Central memory CD4-positive, alpha-beta T cell (primary cell): Measurements from ENCODE around the gene RGS5.

Experiments
- DNase-seq: peaks from one replicate; pipeline ENCODE4 v3.0.0; 2022

The RGS5 gene

DNA sequence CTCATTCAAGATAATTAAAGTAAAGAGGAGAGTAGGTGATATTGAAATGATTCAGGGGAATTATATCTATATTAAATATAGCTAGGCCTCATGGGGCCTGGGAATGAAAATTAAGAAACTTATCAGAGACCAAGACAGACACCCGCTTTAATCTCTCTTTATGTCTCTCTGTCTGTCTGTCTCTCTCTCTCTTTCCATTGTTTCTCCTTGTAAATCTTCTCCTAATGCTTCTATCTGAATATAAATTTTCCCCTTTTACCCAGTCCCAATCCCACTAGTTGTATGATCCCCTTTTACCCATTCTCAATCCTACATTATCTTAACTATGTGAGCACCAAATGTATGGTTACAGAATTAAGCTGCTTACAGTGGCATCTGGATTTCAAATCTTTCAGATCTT lies 61.2 kb downstream of the RGS5 start:
- DNase-seq = no peak

DNA sequence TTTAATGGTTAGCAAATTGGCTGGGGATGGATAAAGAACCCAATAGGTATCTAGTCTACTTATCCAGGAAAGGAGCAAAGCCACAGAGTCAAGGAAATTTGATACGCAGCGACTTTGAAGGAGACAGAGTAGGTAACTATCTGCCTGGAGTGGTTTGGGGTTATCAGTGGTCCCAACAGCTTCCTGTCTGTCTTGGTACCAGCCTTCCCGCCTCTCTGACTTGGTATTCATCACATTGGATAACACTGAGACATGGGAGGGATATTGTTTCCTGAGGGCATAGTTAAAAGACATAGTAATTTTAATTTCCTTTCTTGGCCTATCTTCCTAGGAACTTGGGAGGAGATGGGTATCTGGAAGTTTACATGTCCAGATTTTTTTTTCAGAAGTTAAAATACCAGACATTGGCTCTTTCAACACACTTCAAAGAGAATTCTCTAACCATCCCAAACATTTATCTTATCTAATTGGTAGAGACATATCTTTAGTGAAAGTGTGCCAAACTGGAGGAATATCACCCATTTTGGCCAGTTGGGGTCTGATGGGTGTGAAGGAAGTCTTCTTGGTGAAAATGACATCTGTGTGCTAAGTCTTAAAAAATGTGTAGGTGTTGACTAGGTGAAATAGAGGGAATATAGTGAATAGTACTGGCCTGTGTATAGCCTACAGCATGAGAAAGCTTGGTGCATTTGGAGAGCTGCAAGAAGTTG lies 65.0 kb downstream of the RGS5 start:
- no peak for DNase-seq

DNA sequence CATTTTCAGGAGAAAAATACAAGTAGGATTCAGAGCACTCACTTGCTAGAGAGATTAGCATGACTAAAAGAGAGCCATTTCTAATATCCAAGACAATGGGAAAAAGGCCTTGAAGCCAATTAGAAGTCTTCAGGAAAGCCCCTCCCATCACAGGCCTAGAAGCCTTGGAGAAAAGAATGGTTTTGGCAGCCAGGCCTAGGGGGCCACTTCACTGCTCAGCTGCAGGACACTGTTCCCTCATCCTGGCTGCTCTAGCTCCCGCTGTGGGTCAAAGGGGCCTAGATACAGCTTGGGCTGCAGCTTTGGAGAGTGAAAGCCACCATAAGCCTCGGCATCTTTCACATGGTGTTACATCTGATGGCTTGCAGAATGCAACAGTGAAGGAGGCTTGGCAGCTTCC lies 70.7 kb downstream of the RGS5 start:
- DNase-seq = no peak

DNA sequence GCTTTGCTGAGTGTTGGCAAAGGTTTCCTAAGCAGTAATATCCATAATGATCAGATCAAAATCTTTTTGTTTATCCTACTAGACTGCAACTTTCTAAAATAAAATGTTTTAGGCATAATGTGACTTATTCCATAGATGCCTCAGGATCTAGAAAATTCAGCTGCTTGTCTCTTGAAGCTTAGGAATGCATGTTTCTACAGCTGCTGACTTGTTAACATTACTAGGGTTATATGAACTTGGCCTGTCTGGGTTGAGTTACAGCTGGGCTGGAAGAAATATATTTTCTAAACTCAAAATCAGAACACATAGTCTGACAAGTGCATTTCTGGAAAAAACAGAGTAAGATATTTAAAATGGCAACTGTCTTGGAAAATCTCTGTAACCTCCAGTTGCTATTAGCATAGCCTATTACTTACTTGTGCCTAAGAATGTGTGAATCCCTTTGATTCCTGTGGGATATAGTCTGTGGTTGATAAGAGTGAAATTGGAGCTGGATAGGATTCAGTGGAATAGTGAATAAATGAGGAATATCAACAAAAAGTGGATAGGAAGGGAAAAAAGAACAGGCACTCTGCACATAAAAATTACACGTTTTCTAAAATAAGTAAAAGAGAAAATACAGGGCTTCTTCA lies 72.4 kb downstream of the RGS5 start:
- no peak for DNase-seq

DNA sequence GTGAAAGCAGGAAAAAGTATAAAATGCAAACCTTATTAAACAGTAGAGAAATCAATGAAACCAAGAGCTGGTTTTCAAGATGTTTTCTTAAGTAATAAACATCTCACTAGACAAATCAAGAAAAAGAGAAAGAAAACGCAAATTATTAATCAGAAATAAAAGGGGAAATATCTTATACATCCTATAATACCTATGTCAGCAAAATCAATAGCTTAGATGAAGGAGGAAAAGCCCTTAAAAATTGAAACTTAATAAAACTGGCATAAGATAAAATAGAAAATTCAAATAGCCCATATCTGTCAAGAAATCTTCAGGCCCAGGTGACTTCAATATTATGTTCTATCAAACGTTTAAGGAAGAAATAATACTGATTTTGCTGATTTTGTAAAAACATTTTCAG lies 74.4 kb downstream of the RGS5 start:
- no peak for DNase-seq

DNA sequence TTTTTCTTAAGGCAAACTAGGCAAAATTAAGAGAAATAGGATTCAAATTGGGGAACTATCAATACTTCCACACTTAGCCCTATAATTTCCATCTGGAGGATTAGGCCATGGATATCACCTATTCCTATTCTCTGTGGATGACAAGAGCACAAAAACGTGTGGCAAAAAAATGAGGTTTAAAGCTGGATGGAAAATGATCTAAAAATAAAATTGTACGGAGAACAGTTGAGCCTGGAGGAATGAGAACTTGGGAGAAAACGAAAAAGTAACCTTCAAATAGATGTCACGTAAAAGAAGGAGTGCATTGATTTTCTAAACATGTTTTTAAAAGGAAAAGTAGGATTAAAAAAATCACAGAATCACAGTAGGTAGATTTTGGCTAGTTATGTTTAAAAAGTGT lies 77.9 kb downstream of the RGS5 start:
- no peak for DNase-seq

DNA sequence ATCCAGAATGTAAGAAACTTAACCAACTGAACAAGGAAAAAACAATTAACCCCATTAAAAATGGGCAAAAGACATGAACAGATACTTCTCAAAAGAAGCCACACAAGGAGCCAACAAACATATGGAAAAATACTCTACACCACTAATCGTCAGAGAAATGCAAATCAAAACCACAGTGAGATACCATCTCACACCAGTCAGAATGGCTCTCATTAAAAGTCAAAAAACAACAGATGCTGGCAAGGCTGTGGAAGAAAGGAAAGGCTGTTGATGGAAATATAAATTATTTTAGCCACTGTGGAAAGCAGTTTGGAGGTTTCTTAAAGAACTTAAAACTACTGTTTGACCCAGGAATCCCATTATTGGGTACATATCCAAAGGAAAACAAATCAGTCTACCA lies 82.3 kb downstream of the RGS5 start:
- DNase-seq = no peak

DNA sequence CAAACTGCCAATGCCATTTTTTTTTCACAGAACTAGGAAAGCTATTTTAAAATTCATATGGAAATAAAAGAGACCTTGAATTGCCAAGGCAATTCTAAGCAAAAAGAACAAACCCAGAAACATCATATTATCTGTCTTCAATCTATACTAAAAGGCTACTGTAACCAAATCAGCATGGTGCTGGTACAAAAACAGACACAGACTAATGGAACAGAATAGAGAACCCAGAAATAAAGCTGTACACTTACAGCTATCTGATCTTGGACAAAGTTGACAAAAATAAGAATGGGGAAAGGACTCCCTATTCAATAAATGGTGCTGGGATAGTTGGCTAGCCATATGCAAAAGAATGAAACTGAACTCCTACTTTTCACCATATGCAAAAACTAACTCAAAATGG lies 83.0 kb downstream of the RGS5 start:
- DNase-seq = no peak

DNA sequence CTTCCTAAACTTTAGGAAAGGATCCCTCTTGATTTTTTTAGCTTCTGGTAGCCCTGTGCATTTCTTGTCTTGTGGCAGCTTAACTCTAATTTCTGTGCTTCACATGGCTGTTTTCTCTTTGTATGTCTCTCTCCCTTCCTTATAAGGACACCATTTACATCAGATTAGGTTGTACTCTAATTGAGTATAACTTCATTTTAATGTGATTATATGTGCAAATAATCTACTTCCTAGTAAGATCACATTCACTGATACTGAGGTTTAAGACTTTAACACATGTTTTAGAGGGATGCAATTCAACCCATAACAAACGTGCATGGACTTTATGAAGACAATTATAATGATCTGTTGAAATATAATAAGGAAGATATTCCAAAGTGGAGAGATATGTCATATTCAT lies 86.8 kb downstream of the RGS5 start:
- no peak for DNase-seq

DNA sequence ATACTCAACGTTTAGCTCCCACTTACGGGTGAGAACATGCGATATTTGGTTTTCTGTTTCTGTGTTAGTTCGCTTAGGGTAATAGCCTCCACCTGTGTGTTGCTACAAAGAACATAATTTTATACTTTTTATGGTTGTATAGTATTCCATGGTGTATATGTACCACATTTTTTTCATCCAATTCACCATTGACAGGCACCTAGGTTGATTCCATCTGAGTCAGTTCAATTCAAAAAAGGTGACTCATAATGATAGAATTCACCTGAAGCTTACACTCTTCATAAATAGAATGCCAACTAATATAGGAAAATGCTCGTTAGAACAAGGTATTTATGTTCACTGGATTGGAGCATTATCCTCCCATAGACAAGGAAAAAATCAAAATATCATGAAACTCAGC lies 95.1 kb downstream of the RGS5 start:
- DNase-seq = no peak

DNA sequence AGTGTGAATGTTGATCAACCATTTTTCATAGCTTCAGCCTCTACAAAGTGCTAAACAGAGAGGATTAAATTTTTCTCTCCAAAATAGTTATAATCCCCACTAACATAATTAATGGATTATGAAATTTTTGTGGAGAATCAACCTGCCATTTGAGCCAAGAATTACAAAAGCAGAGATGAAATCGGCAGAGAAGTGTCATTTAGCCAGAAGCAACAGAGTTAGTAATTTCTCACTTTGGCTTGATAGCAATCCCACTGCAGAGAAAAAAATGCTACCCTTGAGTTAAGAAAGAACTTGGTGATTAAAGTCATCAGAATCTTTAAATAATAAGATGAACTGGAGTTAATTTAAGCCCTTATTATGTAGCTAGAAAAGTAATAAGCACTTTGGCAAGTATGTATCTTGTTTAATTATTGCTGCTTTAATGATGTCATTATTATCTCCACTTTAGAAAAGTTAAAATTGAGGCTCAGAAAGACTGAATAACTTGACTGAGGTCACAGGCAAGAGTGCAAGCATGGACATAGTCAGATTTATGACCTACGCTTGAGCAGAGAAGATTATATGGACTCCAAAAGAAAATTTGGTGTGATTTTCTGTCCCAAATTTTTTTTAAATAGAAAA lies 96.2 kb downstream of the RGS5 start:
- DNase-seq = no peak

DNA sequence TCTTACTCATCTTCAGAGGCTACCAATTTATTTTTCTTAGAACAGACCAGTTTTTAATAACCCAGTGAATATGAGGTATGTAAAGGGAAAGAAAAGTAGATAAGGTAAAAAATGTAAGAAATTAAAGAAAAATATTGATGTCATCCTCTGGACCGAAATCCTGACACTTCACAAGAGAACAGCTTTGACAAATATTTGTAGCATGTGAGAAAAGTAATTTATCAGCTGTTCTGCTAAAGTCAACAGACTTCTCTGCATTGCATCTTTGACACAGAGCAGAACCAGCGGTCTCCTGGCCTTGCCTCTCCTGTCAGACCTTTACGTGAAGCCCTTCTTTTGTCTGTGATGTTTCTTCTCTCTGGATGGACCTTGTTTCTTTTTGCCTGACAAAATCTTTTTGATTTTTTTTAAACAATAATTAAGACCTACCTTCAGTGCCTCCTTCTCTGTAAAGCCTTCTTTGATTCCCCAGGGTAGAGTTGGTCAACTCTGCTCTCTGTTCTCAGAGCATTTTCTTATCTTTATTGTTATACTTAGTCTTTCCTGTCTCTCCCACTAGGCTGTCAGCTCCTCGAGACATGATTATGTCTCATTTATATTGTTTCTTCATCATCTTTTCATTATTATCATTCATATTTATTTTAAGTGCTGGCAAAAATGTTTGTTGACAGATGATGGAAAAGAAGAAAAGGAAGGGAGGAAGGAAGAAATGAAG lies 98.2 kb downstream of the RGS5 start:
- no peak for DNase-seq

DNA sequence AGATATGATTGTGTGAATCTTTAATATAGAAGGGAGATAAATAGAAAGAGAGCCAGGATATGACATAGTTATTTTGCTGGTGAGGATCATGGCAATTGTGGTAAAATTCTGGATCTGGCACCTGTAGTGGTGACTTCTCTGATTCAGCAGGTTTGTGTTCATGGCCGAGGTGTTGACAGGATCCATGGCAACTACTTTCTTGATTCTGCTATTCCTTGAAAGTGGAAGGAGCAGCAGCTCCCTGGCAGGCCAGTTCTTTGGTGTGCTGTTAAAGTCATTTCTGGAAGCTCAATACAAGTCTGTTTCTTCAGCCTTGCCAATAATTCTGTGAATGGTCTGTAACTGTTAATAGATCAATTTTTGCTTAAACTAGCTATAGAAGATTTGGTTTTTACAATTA lies 100.1 kb downstream of the RGS5 start:
- no peak for DNase-seq

DNA sequence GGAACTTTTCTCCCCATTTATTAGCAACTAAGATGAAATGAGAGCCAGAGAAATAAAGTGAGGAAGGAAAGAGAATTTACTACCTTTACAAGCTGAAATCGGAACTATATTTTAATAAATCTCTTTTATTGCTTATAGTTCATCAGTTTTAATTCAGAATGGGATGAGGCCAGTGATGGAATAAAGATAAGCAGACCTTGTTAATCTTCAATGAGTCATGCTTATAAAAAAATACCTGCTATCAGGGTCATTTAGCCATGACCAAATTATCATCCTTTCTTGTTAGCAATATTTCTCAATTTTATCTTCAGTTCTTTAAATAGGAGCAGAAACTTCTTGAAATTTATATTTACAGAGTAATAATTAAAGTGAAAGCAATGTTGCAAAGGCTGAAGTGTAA lies 107.5 kb downstream of the RGS5 start:
- DNase-seq = no peak

DNA sequence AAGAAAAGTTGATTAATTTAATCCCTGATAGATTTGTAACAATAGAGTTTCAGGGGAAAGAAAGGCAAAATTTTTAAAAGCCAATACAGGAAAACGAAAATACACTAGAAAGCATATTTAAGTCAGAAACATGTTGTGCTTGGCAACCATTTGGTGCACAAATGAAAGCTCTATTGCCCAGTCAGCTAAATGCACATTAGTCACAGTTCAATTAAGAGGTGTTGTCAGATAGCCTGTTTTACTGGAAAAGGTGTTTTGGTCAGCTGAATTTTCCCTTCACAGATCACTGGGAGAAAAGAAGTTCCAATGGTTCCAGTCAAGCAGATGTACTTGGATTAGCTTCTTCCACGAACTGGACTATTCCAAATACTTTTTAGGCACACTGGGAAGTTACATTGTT lies 108.1 kb downstream of the RGS5 start:
- DNase-seq = no peak

DNA sequence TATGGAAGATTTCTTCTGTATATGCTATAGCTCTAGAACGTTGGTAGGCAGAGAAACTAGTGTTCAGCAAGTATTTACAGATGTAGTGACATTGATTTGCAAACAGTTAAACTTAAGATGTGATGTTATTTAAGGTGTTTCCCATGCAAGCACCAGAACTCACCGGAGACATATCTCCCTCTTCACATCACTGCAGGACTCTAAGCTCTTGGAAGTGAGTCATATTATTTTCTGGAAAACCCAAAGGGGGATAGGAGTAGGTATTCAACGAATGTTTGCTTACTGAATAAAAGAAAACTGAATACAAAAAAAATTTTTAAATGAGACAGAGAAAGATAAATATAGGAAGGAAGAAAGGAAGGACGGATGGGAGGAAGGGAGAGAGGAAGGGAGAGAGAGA lies 108.5 kb downstream of the RGS5 start:
- DNase-seq = no peak

DNA sequence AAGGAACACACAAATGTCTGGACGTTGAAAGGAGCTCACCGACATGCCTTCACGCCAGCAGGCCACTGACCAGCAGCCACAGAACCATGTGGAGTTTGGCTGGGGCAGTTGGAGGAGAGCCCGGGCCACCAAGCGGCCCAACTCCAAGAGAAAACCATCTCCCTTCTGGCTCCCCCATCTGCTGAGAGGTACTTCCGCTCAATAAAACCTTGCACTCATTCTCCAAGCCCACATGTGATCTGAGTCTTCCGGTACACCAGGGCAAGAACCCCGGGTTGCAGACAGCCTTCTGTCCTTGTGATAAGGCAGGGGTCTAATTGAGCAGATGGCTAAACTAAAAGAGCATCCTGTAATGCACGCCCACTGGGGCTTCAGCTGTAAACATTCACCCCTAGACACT lies 109.1 kb downstream of the RGS5 start:
- no peak for DNase-seq

DNA sequence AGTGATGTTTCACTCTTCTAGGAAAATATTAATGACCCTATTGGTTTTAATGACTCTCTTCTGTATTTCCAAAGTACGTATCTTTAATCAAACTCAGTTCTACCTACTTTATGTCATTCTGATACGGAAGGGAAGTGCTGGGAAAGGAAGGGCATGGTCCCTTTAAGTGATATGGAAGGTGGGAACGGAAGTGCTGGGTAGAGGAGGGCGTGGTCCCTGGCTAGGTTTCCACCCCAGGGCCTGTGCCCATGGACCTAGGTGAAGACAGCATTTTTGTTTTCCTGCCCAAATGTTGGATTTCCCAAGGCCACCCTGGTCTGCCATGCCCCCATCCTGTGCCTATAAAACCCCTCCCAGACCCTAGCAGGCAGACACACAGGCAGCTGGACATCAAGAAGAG lies 109.5 kb downstream of the RGS5 start:
- no peak for DNase-seq
